ENCODE results near the gene WNT1. TPM values are rescaled to one million over a fixed set of nuclear protein-coding genes. Genes with fewer than 3 reads are reported as not detected.

Gene WNT1
- total RNA-seq, 1 donor from 2014 or later = not detected

GRCh38 chr12:48995086-48995879 lies 17.2 kb downstream of the WNT1 start:
- DNase-seq (ENCODE audit: low spot score) = peak; percentile 87
- ATAC-seq = peak; percentile 88
- intact Hi-C loops (cut with DNase I) = loop anchor here (10.0 kb wide), 1 partner anchor 140 kb away; the partner anchor contains the start of gene DDX23

GRCh38 chr12:48996794-48997718 lies 18.9 kb downstream of the WNT1 start:
- intact Hi-C loops (cut with DNase I) = loop anchor here (10.0 kb wide), 1 partner anchor 142 kb away; the partner anchor contains the start of gene DDX23
- DNase-seq (ENCODE audit: low spot score) = peak; percentile 88
- peak; percentile 75 for ATAC-seq

GRCh38 chr12:48997719-48998496 lies 19.8 kb downstream of the WNT1 start:
- no peak for DNase-seq (ENCODE audit: low spot score)
- ATAC-seq = no peak
- intact Hi-C loops (cut with DNase I) = loop anchor here (10.0 kb wide), 1 partner anchor 143 kb away; the partner anchor contains the start of gene DDX23

- DNase-seq (ENCODE audit: low spot score) = peak; percentile 61
- intact Hi-C loops (cut with DNase I) = loop anchor here (10.0 kb wide), 1 partner anchor 144 kb away; the partner anchor contains the start of gene DDX23
- no peak for ATAC-seq
These were observed 20.6 kb downstream of the WNT1 start for GRCh38 chr12:48998497-48999353.

- DNase-seq (ENCODE audit: low spot score) = no peak
- no peak for ATAC-seq
- intact Hi-C loops (cut with DNase I) = loop anchor here (10.0 kb wide), 1 partner anchor 145 kb away; the partner anchor contains the start of gene DDX23
These were observed 21.4 kb downstream of the WNT1 start, which contains the start of gene DDN for GRCh38 chr12:48999371-49000131. Gene DDN, minus strand, starts transcription at chr12:48999375. Its CDS starts 88 bp downstream, at chr12:48999287.

- DNase-seq (ENCODE audit: low spot score) (no peak), ATAC-seq (no peak)
- intact Hi-C loops (cut with DNase I) = no loop called here
These were observed 22.2 kb downstream of the WNT1 start for GRCh38 chr12:49000346-49000745.

GRCh38 chr12:49008943-49009342 lies 30.8 kb downstream of the WNT1 start:
- intact Hi-C loops (cut with DNase I) = no loop called here
- ATAC-seq (no peak), DNase-seq (ENCODE audit: low spot score) (no peak)

GRCh38 chr12:49010092-49010668 lies 32.1 kb downstream of the WNT1 start:
- DNase-seq (ENCODE audit: low spot score) = no peak
- no peak for ATAC-seq
- intact Hi-C loops (cut with DNase I) = no loop called here

- intact Hi-C loops (cut with DNase I) = no loop called here
These were observed 34.6 kb downstream of the WNT1 start for GRCh38 chr12:49012739-49013138.

GRCh38 chr12:49013428-49013827 lies 35.3 kb downstream of the WNT1 start:
- intact Hi-C loops (cut with DNase I) = no loop called here
- ATAC-seq = no peak
- DNase-seq (ENCODE audit: low spot score) = no peak

More at GRCh38 chr12:49012739-49013138, 34.6 kb downstream of the WNT1 start:
- no peak for DNase-seq (ENCODE audit: low spot score)
- no peak for ATAC-seq

GRCh38 chr12:49014547-49014946 lies 36.4 kb downstream of the WNT1 start:
- no peak for ATAC-seq
- DNase-seq (ENCODE audit: low spot score) = no peak
- intact Hi-C loops (cut with DNase I) = no loop called here

- ATAC-seq (no peak), DNase-seq (ENCODE audit: low spot score) (no peak)
- intact Hi-C loops (cut with DNase I) = no loop called here
These were observed 37.1 kb downstream of the WNT1 start for GRCh38 chr12:49015196-49015595.

- ATAC-seq (peak; percentile 16), DNase-seq (ENCODE audit: low spot score) (no peak)
- intact Hi-C loops (cut with DNase I) = no loop called here
These were observed 39.8 kb downstream of the WNT1 start for GRCh38 chr12:49017891-49018260.

- intact Hi-C loops (cut with DNase I) = no loop called here
- peak; percentile 97 for DNase-seq (ENCODE audit: low spot score)
- peak; percentile 98 for ATAC-seq
These were observed 40.4 kb downstream of the WNT1 start, which contains the start of gene PRKAG1 for GRCh38 chr12:49018261-49019119. Gene PRKAG1, minus strand, starts transcription at chr12:49018776. Its CDS starts 36 bp downstream, at chr12:49018740.

- intact Hi-C loops (cut with DNase I) = no loop called here
- ATAC-seq = peak; percentile 29
- no peak for DNase-seq (ENCODE audit: low spot score)
These were observed 41.0 kb downstream of the WNT1 start for GRCh38 chr12:49019120-49019430.

Data from sciatic nerve (tissue), 2 donors.